Epithelial cell of esophagus (primary cell): ENCODE results near the gene L3MBTL4.

Experiments
- DNase-seq: peaks from one replicate; pipeline ENCODE4 v3.0.0; 2010; ENCODE audit warnings: low read depth
- H3K4me3 ChIP-seq: 2 replicates; pipeline ENCODE4 v1.5.1; 2011; ENCODE audit warnings: mild to moderate bottlenecking, low read length, control low read depth
- CTCF ChIP-seq: IDR thresholded peaks from 2 replicates; pipeline ENCODE4 v1.5.1; 2011; ENCODE audit warnings: low read depth, mild to moderate bottlenecking, low read length, control low read depth, inconsistent platforms; ENCODE audit not compliant: insufficient read depth; ENCODE audit errors: missing control alignments

The L3MBTL4 gene

GRCh38 chr18:5979176-5979888 is 435.4 kb downstream of the L3MBTL4 start:
- DNase-seq = no peak
- TF ChIP-seq CTCF = no peak
- H3K4me3 ChIP-seq = no peak overlapping the region

DNA sequence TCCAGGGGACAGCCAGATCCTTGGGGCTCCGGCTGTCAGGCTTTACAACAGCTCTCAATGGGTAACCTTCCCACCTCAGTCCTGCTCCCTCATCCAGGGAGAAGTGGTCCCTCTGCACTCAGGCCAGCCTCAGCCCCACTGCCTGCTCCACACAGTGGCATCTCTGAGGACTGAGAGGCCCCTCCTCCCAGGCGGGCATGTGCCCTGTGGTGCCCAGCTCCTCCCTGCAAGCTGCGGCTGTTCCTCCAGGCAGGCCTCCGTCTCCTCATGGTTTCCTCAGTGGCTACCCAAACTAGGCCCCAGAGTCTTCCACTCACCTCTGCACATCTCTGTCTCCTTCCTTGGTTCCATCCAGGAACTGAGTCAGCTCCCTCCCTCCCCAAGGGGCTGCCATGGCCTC is 437.7 kb downstream of the L3MBTL4 start:
- H3K4me3 ChIP-seq = no peak overlapping the region
- DNase-seq = no peak
- TF ChIP-seq CTCF = no peak

GRCh38 chr18:5975111-5976002 is 439.4 kb downstream of the L3MBTL4 start:
- no peak for TF ChIP-seq CTCF
- no peak overlapping the region for H3K4me3 ChIP-seq
- DNase-seq = no peak

- TF ChIP-seq CTCF = no peak
- DNase-seq = no peak
Measured at GRCh38 chr18:5974696-5975095, 440.0 kb downstream of the L3MBTL4 start.

GRCh38 chr18:5973099-5973498 is 441.6 kb downstream of the L3MBTL4 start:
- TF ChIP-seq CTCF = no peak
- no peak for DNase-seq
- no peak overlapping the region for H3K4me3 ChIP-seq

More at GRCh38 chr18:5974696-5975095, 440.0 kb downstream of the L3MBTL4 start:
- no peak overlapping the region for H3K4me3 ChIP-seq

DNA sequence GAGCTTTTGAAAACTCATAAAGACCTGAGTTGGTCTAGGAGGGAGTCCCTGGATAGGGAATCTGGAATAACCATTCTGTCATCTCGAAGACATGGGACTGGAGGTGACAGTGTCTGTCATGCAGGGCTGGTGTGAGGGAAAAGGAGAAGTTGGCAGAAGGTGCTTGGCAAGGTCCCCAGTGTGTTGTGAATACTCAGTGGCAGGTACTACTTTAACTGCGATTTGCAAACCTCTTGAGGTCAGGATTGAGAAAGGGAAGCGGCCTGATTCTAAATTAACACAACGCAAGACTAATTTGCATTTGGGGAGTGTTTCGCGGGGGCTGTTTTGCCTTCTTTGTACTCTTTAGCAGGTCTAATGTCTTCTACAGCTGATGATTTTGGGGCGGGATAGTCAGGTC is 442.4 kb downstream of the L3MBTL4 start:
- TF ChIP-seq CTCF = no peak
- no peak for DNase-seq
- no peak overlapping the region for H3K4me3 ChIP-seq
